GM23338 (cell line): ENCODE measurements around the gene SHPK. TPM values are rescaled to one million over a fixed set of nuclear protein-coding genes. Genes with fewer than 3 reads are reported as not detected.

Experiments
- ATAC-seq: fragments of 200-7000 bp; cut with Tn5 transposase; 3 replicates; pipeline ENCODE4 v1.9.1; 2020
- DNase-seq: peaks from one replicate; pipeline ENCODE4 v3.0.0-alpha.2; 2015; ENCODE audit warnings: low spot score
- H2AFZ ChIP-seq: fragments of 200-600 bp; sonication (generic); 2 replicates; pipeline ENCODE4 v1.8.0; 2016; ENCODE audit warnings: antibody characterized with exemption, mild to moderate bottlenecking, moderate library complexity
- H3F3A ChIP-seq: fragments of 200-600 bp; sonication (generic); replicated peaks from 2 replicates; pipeline ENCODE4 v1.8.0; 2017; ENCODE audit warnings: antibody characterized with exemption, mixed run types, low read depth
- H3K27ac ChIP-seq: fragments of 200-600 bp; sonication (generic); 2 replicates; pipeline ENCODE4 v1.6.1; 2016; ENCODE audit warnings: low read depth
- H3K27me3 ChIP-seq: fragments of 200-600 bp; sonication (generic); 2 replicates; pipeline ENCODE4 v1.8.0; 2016; ENCODE audit warnings: mild to moderate bottlenecking, mixed run types, moderate library complexity; ENCODE audit not compliant: insufficient read depth
- H3K36me3 ChIP-seq: fragments of 200-600 bp; sonication (generic); 2 replicates; pipeline ENCODE4 v1.8.0; 2016; ENCODE audit warnings: mild to moderate bottlenecking; ENCODE audit not compliant: insufficient read depth
- H3K4me1 ChIP-seq: fragments of 200-600 bp; sonication (generic); 2 replicates; pipeline ENCODE4 v1.8.0; 2016; ENCODE audit warnings: mild to moderate bottlenecking, moderate library complexity; ENCODE audit not compliant: insufficient read depth
- H3K4me2 ChIP-seq: fragments of 200-600 bp; sonication (generic); 2 replicates; pipeline ENCODE4 v1.7.1; 2017; ENCODE audit warnings: mixed run types
- H3K4me3 ChIP-seq: fragments of 200-600 bp; sonication (generic); 2 replicates; pipeline ENCODE4 v1.6.1; 2016; ENCODE audit warnings: mixed run types
- H3K79me2 ChIP-seq: fragments of 200-600 bp; sonication (generic); replicated peaks from 2 replicates; pipeline ENCODE4 v1.8.0; 2017; ENCODE audit warnings: mild to moderate bottlenecking; ENCODE audit not compliant: insufficient read depth
- H3K9me2 ChIP-seq: fragments of 200-600 bp; sonication (generic); 2 replicates; pipeline ENCODE4 v1.8.0; 2017; ENCODE audit not compliant: insufficient read depth
- H4K20me1 ChIP-seq: fragments of 200-600 bp; sonication (generic); replicated peaks from 2 replicates; pipeline ENCODE4 v1.8.0; 2017; ENCODE audit warnings: mild to moderate bottlenecking; ENCODE audit not compliant: insufficient read depth
- H3K27ac Mint-ChIP-seq: 2 replicates; pipeline ENCODE4 v1.8.0; 2020; ENCODE audit warnings: inconsistent platforms, mild to moderate bottlenecking, moderate library complexity, mixed read lengths
- H3K27me3 Mint-ChIP-seq: 3 replicates; pipeline ENCODE4 v1.8.0; 2022; ENCODE audit warnings: low read depth, mild to moderate bottlenecking, moderate library complexity, mixed read lengths, inconsistent platforms; ENCODE audit not compliant: insufficient read depth, poor library complexity
- H3K36me3 Mint-ChIP-seq: 3 replicates; pipeline ENCODE4 v1.8.0; 2021; ENCODE audit warnings: low read depth, mild to moderate bottlenecking, inconsistent platforms, moderate library complexity, mixed read lengths
- H3K4me1 Mint-ChIP-seq: 3 replicates; pipeline ENCODE4 v1.8.0; 2020; ENCODE audit warnings: mild to moderate bottlenecking, inconsistent platforms, mixed read lengths
- H3K4me3 Mint-ChIP-seq: 3 replicates; pipeline ENCODE4 v1.8.0; 2021; ENCODE audit warnings: moderate library complexity, mild to moderate bottlenecking, inconsistent platforms, mixed read lengths
- H3K9me3 Mint-ChIP-seq: 3 replicates; pipeline ENCODE4 v1.8.0; 2020; ENCODE audit warnings: moderate library complexity, mild to moderate bottlenecking, inconsistent platforms, mixed read lengths
- CREB1 ChIP-seq: fragments of 250-450 bp; sonication (Bioruptor Pico); IDR thresholded peaks from 2 replicates; pipeline ENCODE4 v1.5.0; 2020; ENCODE audit warnings: low read depth, mild to moderate bottlenecking, moderate library complexity
- CTCF ChIP-seq, 2 experiments: fragments of 200-600 bp in 1 of 2; sonication (generic) in 1 of 2; conservative IDR thresholded peaks; 2 replicates each; pipeline versions ENCODE4 v1.5.1 to v1.6.1; 2016 to 2017; ENCODE audit warnings: antibody characterized with exemption in 2 of 2, low read depth in 2 of 2, mild to moderate bottlenecking in 2 of 2, moderate library complexity in 1 of 2
- EZH2 ChIP-seq: fragments of 200-600 bp; sonication (generic); IDR thresholded peaks from one replicate; pipeline ENCODE4 v1.8.0; 2017; ENCODE audit warnings: antibody characterized with exemption, mild to moderate bottlenecking, low read depth; ENCODE audit not compliant: unreplicated experiment
- EZH2phosphoT487 ChIP-seq: fragments of 200-600 bp; sonication (generic); IDR thresholded peaks from one replicate; pipeline ENCODE4 v1.8.1; 2018; ENCODE audit warnings: antibody characterized with exemption; ENCODE audit not compliant: unreplicated experiment
- JUNB ChIP-seq: IDR thresholded peaks from one replicate; pipeline ENCODE4 v1.6.1; 2016; ENCODE audit warnings: antibody characterized with exemption; ENCODE audit not compliant: unreplicated experiment
- POLR2AphosphoS5 ChIP-seq: IDR thresholded peaks from 2 replicates; pipeline ENCODE4 v1.6.1; 2016; ENCODE audit warnings: antibody characterized with exemption, low read depth
- REST ChIP-seq: IDR thresholded peaks from one replicate; pipeline ENCODE4 v1.6.1; 2018; ENCODE audit warnings: antibody characterized with exemption; ENCODE audit not compliant: unreplicated experiment
- ZNF114 ChIP-seq: fragments of 250-450 bp; sonication (Bioruptor Pico); IDR thresholded peaks from 2 replicates; pipeline ENCODE4 v1.5.0; 2020; ENCODE audit warnings: mild to moderate bottlenecking, moderate library complexity
- ZNF331 ChIP-seq: fragments of 250-450 bp; sonication (Bioruptor Pico); IDR thresholded peaks from 2 replicates; pipeline ENCODE4 v1.5.0; 2020; ENCODE audit warnings: low read depth, mild to moderate bottlenecking, moderate library complexity
- ZNF462 ChIP-seq: fragments of 250-450 bp; sonication (Bioruptor Pico); IDR thresholded peaks from 2 replicates; pipeline ENCODE4 v1.5.0; 2020; ENCODE audit warnings: mild to moderate bottlenecking, moderate library complexity
- polyA plus RNA-seq: library from polyadenylated mRNA; unstranded; fragments of >200 nt; fragmentation: Nextera tagmentation; extraction: Ambion mirVana; gene quantifications from 2 replicates; pipeline ENCODE4 v1.2.1, GENCODE V29; 2016
- total RNA-seq: library from RNA; depleted of rRNA; stranded (reverse); fragments of >200 nt; shearing (Covaris generic); gene quantifications from 2 replicates; pipeline ENCODE4 v1.2.3, GENCODE V29; 2014

Gene SHPK
- total and polyA plus RNA-seq, 2 experiments from 2014 or later, result 11.5 to 34.3 TPM

GRCh38 chr17:3594976-3595375 lies 41.1 kb downstream of the SHPK start:
- Histone ChIP-seq H3K27me3 (no peaks in the 10 kb centered on the region), H3F3A (no peaks in the 10 kb centered on the region), H3K27ac (no peak overlapping the region), H3K79me2 (no peaks in the 10 kb centered on the region), H3K4me2 (no peak overlapping the region), H2AFZ (no peak overlapping the region), H4K20me1 (no peaks in the 10 kb centered on the region; the same call in 1 of the 2 replicates), H3K4me3 (no peak overlapping the region), H3K36me3 (no peaks in the 10 kb centered on the region), H3K9me2 (no peaks in the 10 kb centered on the region), H3K4me1 (no peaks in the 10 kb centered on the region)
- no peak overlapping the region for H3K27ac Mint-ChIP-seq
- DNase-seq, result no peak
- H3K36me3 Mint-ChIP-seq, result peaks cover 2% of the 10 kb centered on the region; the same call in 1 of the 3 replicates
- H3K4me1 Mint-ChIP-seq, result no peaks in the 10 kb centered on the region
- no peak overlapping the region for H3K4me3 Mint-ChIP-seq
- no peaks in the 10 kb centered on the region for H3K9me3 Mint-ChIP-seq
- H3K27me3 Mint-ChIP-seq, result peaks cover 3% of the 10 kb centered on the region
- no peak for ATAC-seq
- TF ChIP-seq EZH2 (no peak), EZH2phosphoT487 (no peak), CTCF (conservative IDR thresholded peaks at IDR 0.05; ENCODE audit: low read depth in 2 of 2) (no peak), ZNF114 (CRISPR knock-in tag) (no peak), CREB1 (CRISPR knock-in tag) (no peak), ZNF462 (CRISPR knock-in tag) (no peak), ZNF331 (no peak), POLR2AphosphoS5 (no peak), REST (no peak), JUNB (no peak)
